Spleen (tissue), 7 donors: ENCODE results near the gene MCC.

Source experiments
- CTCF ChIP-seq, 11 experiments: fragments of 200-600 bp in 7 of 11; fragments of 450-650 bp in 4 of 11; sonication (generic) in 4 of 11; IDR thresholded peaks in 8 of 11; conservative IDR thresholded peaks in 3 of 11; 1 replicate in 7 of 11; 2 replicates in 4 of 11; pipeline versions ENCODE4 v1.4.0 to v1.8.0; 2016 to 2021; ENCODE audit warnings: antibody characterized with exemption in 11 of 11, inconsistent platforms in 4 of 11, mild to moderate bottlenecking in 1 of 11
- POLR2AphosphoS5 ChIP-seq, 3 donors: sonication (generic); formaldehyde crosslinking; IDR thresholded peaks; one replicate each; pipeline ENCODE4 v1.5.1; 2017; ENCODE audit warnings: antibody characterized with exemption in 3 of 3
- donor health status: DM: no; HTN: no; CAD: no; lungs with moderate emphysema.
- donor health status: DM: no; HTN: no; CAD: no.
- donor health status: DM: no; HTN: no; CAD: no.

GRCh38 chr5:113526421-113526820, 38.2 kb upstream of the MCC start:
- TF ChIP-seq CTCF (IDR thresholded peaks at IDR 0.05 in 8 of 11, conservative IDR thresholded peaks at IDR 0.05 in 3 of 11) = no peak
- no peak for TF ChIP-seq POLR2AphosphoS5 (IDR thresholded peaks at IDR 0.05)
